Measurements from ENCODE around the gene USP7. TPM values are rescaled to one million over a fixed set of nuclear protein-coding genes. Genes with fewer than 3 reads are reported as not detected.

Gene USP7
- total and polyA plus RNA-seq, 4 donors = 13.7 to 85.6 (median 37.7) TPM

DNA sequence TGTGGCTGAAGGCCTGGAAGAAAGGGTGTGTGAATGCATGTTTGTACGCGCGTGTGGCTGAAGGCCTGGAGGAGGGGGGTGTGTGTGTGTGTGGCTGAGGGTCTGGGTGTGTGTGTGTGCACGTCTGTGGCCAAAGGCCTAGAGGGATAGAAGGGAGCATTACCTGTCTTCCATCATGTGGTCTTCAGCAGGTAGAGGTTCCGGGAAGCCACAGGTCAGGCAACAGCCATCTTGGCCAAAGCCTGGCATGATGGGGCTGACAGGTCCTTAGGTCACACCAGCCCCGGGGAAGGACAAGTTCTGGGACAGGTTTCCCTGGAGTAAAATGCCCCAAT is 76.3 kb downstream of the USP7 start:
- DNase-seq (ENCODE audit: low spot score) = no peak
- Histone ChIP-seq H3K4me3 (ENCODE audit: low read depth in 1 of 3, low read length in 3 of 3) (no peak overlapping the region), H3K9ac (ENCODE audit: low read depth in 1 of 2, low read length in 2 of 2) (no peak overlapping the region), H3K4me1 (ENCODE audit: control insufficient read depth in 4 of 4, insufficient read depth in 4 of 4, low read length in 3 of 4) (peaks cover 0 to 5% (median under 1%) of the 10 kb centered on the region in 4 donors), H3K27me3 (ENCODE audit: control insufficient read depth in 4 of 4, insufficient read depth in 4 of 4, low read length in 3 of 4) (no peaks in the 10 kb centered on the region), H3K36me3 (ENCODE audit: control insufficient read depth in 4 of 4, insufficient read depth in 3 of 4, low read depth in 1 of 4, low read length in 3 of 4) (peaks cover 0 to 20% (median 11%) of the 10 kb centered on the region in 4 donors), H3K9me3 (ENCODE audit: control insufficient read depth in 4 of 4, low read length in 3 of 4) (no peaks in the 10 kb centered on the region), H3K27ac (ENCODE audit: low read depth in 1 of 2, low read length in 2 of 2) (no peak overlapping the region)
- TF ChIP-seq, protein P1, sequence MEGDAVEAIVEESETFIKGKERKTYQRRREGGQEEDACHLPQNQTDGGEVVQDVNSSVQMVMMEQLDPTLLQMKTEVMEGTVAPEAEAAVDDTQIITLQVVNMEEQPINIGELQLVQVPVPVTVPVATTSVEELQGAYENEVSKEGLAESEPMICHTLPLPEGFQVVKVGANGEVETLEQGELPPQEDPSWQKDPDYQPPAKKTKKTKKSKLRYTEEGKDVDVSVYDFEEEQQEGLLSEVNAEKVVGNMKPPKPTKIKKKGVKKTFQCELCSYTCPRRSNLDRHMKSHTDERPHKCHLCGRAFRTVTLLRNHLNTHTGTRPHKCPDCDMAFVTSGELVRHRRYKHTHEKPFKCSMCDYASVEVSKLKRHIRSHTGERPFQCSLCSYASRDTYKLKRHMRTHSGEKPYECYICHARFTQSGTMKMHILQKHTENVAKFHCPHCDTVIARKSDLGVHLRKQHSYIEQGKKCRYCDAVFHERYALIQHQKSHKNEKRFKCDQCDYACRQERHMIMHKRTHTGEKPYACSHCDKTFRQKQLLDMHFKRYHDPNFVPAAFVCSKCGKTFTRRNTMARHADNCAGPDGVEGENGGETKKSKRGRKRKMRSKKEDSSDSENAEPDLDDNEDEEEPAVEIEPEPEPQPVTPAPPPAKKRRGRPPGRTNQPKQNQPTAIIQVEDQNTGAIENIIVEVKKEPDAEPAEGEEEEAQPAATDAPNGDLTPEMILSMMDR (IDR thresholded peaks at IDR 0.05; ENCODE audit: low read depth, low read length, missing input control) = no peak
- TF ChIP-seq, protein P2, sequence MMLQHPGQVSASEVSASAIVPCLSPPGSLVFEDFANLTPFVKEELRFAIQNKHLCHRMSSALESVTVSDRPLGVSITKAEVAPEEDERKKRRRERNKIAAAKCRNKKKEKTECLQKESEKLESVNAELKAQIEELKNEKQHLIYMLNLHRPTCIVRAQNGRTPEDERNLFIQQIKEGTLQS (IDR thresholded peaks at IDR 0.05) = no peak
- TF ChIP-seq, protein P3, sequence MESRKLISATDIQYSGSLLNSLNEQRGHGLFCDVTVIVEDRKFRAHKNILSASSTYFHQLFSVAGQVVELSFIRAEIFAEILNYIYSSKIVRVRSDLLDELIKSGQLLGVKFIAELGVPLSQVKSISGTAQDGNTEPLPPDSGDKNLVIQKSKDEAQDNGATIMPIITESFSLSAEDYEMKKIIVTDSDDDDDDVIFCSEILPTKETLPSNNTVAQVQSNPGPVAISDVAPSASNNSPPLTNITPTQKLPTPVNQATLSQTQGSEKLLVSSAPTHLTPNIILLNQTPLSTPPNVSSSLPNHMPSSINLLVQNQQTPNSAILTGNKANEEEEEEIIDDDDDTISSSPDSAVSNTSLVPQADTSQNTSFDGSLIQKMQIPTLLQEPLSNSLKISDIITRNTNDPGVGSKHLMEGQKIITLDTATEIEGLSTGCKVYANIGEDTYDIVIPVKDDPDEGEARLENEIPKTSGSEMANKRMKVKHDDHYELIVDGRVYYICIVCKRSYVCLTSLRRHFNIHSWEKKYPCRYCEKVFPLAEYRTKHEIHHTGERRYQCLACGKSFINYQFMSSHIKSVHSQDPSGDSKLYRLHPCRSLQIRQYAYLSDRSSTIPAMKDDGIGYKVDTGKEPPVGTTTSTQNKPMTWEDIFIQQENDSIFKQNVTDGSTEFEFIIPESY (IDR thresholded peaks at IDR 0.05) = no peak
- TF ChIP-seq GABPA (IDR thresholded peaks at IDR 0.05 in 1 of 2, conservative IDR thresholded peaks at IDR 0.05 in 1 of 2) (no peak), RAD21 (IDR thresholded peaks at IDR 0.05) (no peak), RXRA (IDR thresholded peaks at IDR 0.05) (no peak), NR2F2 (IDR thresholded peaks at IDR 0.05) (no peak), JUND (IDR thresholded peaks at IDR 0.05) (no peak), HNF4G (IDR thresholded peaks at IDR 0.05) (no peak), HNF4A (conservative IDR thresholded peaks at IDR 0.05) (no peak), FOXA2 (IDR thresholded peaks at IDR 0.05) (no peak), FOXA1 (IDR thresholded peaks at IDR 0.05) (no peak), YY1 (IDR thresholded peaks at IDR 0.05) (no peak)
- TF ChIP-seq, protein P4, sequence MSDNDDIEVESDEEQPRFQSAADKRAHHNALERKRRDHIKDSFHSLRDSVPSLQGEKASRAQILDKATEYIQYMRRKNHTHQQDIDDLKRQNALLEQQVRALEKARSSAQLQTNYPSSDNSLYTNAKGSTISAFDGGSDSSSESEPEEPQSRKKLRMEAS (IDR thresholded peaks at IDR 0.05) = no peak
- TF ChIP-seq, protein P5, sequence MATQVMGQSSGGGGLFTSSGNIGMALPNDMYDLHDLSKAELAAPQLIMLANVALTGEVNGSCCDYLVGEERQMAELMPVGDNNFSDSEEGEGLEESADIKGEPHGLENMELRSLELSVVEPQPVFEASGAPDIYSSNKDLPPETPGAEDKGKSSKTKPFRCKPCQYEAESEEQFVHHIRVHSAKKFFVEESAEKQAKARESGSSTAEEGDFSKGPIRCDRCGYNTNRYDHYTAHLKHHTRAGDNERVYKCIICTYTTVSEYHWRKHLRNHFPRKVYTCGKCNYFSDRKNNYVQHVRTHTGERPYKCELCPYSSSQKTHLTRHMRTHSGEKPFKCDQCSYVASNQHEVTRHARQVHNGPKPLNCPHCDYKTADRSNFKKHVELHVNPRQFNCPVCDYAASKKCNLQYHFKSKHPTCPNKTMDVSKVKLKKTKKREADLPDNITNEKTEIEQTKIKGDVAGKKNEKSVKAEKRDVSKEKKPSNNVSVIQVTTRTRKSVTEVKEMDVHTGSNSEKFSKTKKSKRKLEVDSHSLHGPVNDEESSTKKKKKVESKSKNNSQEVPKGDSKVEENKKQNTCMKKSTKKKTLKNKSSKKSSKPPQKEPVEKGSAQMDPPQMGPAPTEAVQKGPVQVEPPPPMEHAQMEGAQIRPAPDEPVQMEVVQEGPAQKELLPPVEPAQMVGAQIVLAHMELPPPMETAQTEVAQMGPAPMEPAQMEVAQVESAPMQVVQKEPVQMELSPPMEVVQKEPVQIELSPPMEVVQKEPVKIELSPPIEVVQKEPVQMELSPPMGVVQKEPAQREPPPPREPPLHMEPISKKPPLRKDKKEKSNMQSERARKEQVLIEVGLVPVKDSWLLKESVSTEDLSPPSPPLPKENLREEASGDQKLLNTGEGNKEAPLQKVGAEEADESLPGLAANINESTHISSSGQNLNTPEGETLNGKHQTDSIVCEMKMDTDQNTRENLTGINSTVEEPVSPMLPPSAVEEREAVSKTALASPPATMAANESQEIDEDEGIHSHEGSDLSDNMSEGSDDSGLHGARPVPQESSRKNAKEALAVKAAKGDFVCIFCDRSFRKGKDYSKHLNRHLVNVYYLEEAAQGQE (IDR thresholded peaks at IDR 0.05) = no peak
- WGBS = 94% methylated on average over 6 of the region's 6 CpGs
